ENCODE results near the gene BTRC. TPM values are rescaled to one million over a fixed set of nuclear protein-coding genes. Genes with fewer than 3 reads are reported as not detected.

BTRC gene
- total RNA-seq, 4 donors from 2014 or later, result 12.6 to 26.5 (median 20.7) TPM

DNA sequence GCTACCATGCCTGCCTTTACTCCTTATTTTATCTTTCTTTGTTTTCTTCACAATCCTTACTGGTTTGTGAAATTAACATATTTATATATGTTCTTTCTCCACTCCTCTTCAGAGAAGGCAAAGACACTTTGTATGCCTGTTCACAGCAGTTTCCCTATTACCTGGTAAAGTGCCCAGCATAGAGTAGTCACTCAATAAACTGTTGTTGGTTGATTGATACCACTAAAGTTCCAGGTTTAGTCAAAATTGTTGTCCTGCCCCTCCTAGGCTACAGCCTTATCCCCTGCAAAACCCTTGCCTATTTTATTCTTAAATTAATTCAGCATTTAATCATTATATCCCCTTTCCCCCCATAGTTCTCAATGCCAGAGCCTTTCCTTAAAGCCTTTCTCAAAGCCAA lies 158.0 kb downstream of the BTRC start:
- intact Hi-C loops (cut with DNase I; ENCODE audit: low total_unique reads), result no loop called here
- no peak for DNase-seq
- H3K27me3 ChIP-seq, result no peaks in the 10 kb centered on the region
- H3K9me3 ChIP-seq, result no peaks in the 10 kb centered on the region
- no peak overlapping the region for H3K4me3 ChIP-seq
- no peak for TF ChIP-seq POLR2A (IDR thresholded peaks at IDR 0.05)
- TF ChIP-seq CTCF (IDR thresholded peaks at IDR 0.05), result no peak
- no peaks in the 10 kb centered on the region for H3K4me1 ChIP-seq
- H3K27ac ChIP-seq, result no peak overlapping the region
- no peaks in the 10 kb centered on the region for H3K36me3 ChIP-seq

GRCh38 chr10:101512738-101513137 lies 158.8 kb downstream of the BTRC start:
- intact Hi-C loops (cut with DNase I; ENCODE audit: low total_unique reads), result no loop called here

DNA sequence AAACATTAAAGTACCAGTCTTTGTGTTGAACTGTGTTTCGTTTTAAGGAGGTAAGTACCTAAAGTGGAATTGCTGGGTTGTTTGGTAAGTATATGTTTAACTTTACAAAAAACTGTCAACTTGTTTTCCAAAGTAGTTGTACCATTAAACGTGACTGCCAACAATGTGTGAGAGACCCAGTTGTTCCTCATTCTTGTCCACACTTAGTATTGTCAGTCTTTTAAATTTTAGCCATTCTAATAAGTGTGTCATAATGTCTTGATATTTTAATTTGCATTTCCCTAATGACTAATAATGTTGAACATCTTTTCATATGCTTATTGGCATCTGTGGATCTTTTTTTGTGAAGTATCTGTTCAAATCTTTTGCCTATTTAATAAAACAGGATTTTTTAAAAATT lies 159.8 kb downstream of the BTRC start:
- Histone ChIP-seq H3K9me3 (no peaks in the 10 kb centered on the region), H3K27me3 (no peaks in the 10 kb centered on the region), H3K4me3 (no peak overlapping the region), H3K27ac (no peak overlapping the region), H3K36me3 (no peaks in the 10 kb centered on the region), H3K4me1 (no peaks in the 10 kb centered on the region)
- no peak for DNase-seq
- TF ChIP-seq POLR2A (IDR thresholded peaks at IDR 0.05) (no peak), CTCF (IDR thresholded peaks at IDR 0.05) (no peak)
- intact Hi-C loops (cut with DNase I; ENCODE audit: low total_unique reads), result no loop called here

More at GRCh38 chr10:101512738-101513137, 158.8 kb downstream of the BTRC start:
- TF ChIP-seq CTCF (IDR thresholded peaks at IDR 0.05), result no peak
- TF ChIP-seq POLR2A (IDR thresholded peaks at IDR 0.05), result no peak
- no peaks in the 10 kb centered on the region for H3K36me3 ChIP-seq
- no peak overlapping the region for H3K27ac ChIP-seq
- no peak for DNase-seq
- H3K4me1 ChIP-seq, result no peaks in the 10 kb centered on the region
- no peaks in the 10 kb centered on the region for H3K27me3 ChIP-seq
- no peak overlapping the region for H3K4me3 ChIP-seq
- H3K9me3 ChIP-seq, result no peaks in the 10 kb centered on the region

DNA sequence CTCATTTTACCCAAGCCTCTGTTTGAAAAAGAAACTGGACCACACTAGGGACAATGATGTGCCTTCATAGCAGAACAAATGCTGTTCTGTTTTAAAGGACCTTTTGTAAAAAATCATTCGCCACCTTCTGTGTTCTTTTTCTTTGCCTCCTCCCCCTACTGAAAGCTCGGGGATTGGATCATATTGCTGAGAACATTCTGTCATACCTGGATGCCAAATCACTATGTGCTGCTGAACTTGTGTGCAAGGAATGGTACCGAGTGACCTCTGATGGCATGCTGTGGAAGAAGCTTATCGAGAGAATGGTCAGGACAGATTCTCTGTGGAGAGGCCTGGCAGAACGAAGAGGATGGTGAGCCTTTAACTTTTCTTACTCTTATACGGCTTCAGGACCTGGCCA lies 171.9 kb downstream of the BTRC start:
- intact Hi-C loops (cut with DNase I; ENCODE audit: low total_unique reads), result no loop called here
- no peak overlapping the region for H3K27ac ChIP-seq

DNA sequence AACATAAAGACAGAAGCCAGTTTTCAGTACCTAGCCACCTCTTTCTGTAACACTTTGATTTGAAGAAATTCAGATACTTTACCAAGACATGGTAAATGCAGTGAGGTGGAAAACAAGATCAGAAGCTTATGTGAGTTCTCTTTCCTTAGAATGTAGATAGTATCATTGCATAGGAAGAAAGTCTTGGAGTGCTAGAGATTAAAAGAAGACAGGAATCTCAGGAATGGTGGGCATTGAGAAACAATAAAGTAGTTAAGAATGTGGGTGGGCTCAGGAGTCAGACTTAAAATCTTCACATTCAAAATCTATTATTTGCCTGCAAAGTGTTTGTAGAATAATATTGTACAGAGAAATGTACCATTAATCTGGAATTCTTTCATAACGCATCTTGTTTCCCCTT lies 175.2 kb downstream of the BTRC start:
- H3K36me3 ChIP-seq, result no peaks in the 10 kb centered on the region
- no peak overlapping the region for H3K27ac ChIP-seq
- no peaks in the 10 kb centered on the region for H3K27me3 ChIP-seq
- H3K4me1 ChIP-seq, result no peaks in the 10 kb centered on the region
- no peak overlapping the region for H3K4me3 ChIP-seq
- DNase-seq, result no peak
- TF ChIP-seq POLR2A (IDR thresholded peaks at IDR 0.05), result no peak
- TF ChIP-seq CTCF (IDR thresholded peaks at IDR 0.05), result no peak
- intact Hi-C loops (cut with DNase I; ENCODE audit: low total_unique reads), result no loop called here
- no peaks in the 10 kb centered on the region for H3K9me3 ChIP-seq

More for the DNA sequence above, 171.9 kb downstream of the BTRC start:
- TF ChIP-seq CTCF (IDR thresholded peaks at IDR 0.05), result no peak
- no peak for TF ChIP-seq POLR2A (IDR thresholded peaks at IDR 0.05)
- no peak for DNase-seq
- no peak overlapping the region for H3K4me3 ChIP-seq
- H3K4me1 ChIP-seq, result no peaks in the 10 kb centered on the region
- H3K9me3 ChIP-seq, result no peaks in the 10 kb centered on the region
- H3K27me3 ChIP-seq, result no peaks in the 10 kb centered on the region
- H3K36me3 ChIP-seq, result no peaks in the 10 kb centered on the region
